ENCODE data around the gene PRR23E.

DNA sequence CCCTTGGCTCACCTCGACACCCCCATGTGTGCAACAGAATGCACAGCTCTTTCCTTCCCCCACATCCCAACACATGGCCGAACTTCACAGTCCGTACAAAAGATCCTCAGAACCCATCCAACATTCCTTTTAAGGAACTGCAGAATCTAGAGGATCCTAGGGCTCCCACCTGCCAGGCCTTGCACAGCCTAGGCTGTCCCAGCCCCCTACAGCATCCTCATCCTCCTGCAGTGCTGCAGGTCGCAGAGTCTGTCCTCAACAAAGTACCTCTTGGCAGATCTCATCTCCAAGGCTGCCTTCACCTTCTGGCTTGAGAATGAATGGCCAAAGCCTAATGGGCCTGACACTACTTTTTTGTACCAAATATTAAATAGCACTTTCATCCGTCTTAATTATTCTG, 19.8 kb downstream of the PRR23E start:
- TF ChIP-seq, protein P1, sequence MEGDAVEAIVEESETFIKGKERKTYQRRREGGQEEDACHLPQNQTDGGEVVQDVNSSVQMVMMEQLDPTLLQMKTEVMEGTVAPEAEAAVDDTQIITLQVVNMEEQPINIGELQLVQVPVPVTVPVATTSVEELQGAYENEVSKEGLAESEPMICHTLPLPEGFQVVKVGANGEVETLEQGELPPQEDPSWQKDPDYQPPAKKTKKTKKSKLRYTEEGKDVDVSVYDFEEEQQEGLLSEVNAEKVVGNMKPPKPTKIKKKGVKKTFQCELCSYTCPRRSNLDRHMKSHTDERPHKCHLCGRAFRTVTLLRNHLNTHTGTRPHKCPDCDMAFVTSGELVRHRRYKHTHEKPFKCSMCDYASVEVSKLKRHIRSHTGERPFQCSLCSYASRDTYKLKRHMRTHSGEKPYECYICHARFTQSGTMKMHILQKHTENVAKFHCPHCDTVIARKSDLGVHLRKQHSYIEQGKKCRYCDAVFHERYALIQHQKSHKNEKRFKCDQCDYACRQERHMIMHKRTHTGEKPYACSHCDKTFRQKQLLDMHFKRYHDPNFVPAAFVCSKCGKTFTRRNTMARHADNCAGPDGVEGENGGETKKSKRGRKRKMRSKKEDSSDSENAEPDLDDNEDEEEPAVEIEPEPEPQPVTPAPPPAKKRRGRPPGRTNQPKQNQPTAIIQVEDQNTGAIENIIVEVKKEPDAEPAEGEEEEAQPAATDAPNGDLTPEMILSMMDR (IDR thresholded peaks at IDR 0.05; ENCODE audit: poor library complexity, severe bottlenecking) = no peak
- no peak for TF ChIP-seq POLR2AphosphoS5 (IDR thresholded peaks at IDR 0.05)
- no peak for TF ChIP-seq EP300 (conservative IDR thresholded peaks at IDR 0.05; ENCODE audit: poor library complexity, severe bottlenecking)
- TF ChIP-seq EZH2 (IDR thresholded peaks at IDR 0.05; ENCODE audit: borderline replicate concordance, insufficient read depth, low read length, poor library complexity, severe bottlenecking) = no peak
- no peak for TF ChIP-seq REST (IDR thresholded peaks at IDR 0.05; ENCODE audit: borderline replicate concordance)
- TF ChIP-seq TAF1 (IDR thresholded peaks at IDR 0.05; ENCODE audit: low read depth) = no peak
- no peak for TF ChIP-seq RAD21 (conservative IDR thresholded peaks at IDR 0.05)
- TF ChIP-seq MXI1 (conservative IDR thresholded peaks at IDR 0.05; ENCODE audit: poor library complexity, severe bottlenecking) = no peak
- no peak for TF ChIP-seq SMC3 (conservative IDR thresholded peaks at IDR 0.05; ENCODE audit: poor library complexity)
